Measurements from ENCODE around the gene UBE2QL1. TPM values are rescaled to one million over a fixed set of nuclear protein-coding genes. Genes with fewer than 3 reads are reported as not detected.

UBE2QL1 gene
- total and polyA plus RNA-seq, 2 of the 8 experiments (the other 6 are each of a cell fraction or from before 2014, with no cell fraction given) = 0.43 to 0.65 TPM

DNA sequence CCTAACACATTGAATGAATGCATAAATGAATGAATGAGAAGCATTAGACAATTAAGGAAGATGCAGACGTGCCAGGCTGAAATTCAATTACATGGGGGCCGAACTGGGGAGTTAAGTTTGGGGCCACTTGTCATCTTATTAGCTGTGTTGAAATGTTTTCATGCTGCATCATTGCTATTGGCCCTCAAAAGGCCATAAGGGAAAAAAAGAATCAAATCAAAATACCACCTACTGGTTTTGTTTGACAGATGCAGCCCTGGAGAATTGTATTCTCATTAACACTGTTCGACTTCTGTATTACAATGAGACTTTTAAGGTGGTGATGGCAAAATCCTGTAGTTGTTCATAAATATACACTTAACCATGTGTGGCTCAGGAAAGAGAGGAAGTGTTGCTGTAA lies 38.4 kb downstream of the UBE2QL1 start:
- Histone ChIP-seq H2BK20ac (ENCODE audit: low read length) (no peak overlapping the region), H3K9me3 (ENCODE audit: insufficient read depth in 2 of 2, low read depth in 1 of 2, low read length in 1 of 2) (no peaks in the 10 kb centered on the region), H3K9ac (replicated peaks in 1 of 4; ENCODE audit: extremely low read depth in 1 of 4, low read depth in 3 of 4, low read length in 3 of 4) (no peak overlapping the region), H3K4me2 (ENCODE audit: insufficient read depth in 1 of 2, low read depth in 2 of 2, low read length in 2 of 2) (no peak overlapping the region), H3K4ac (replicated peaks; ENCODE audit: insufficient read length, low read depth, low read length) (no peak overlapping the region), H3K4me3 (ENCODE audit: extremely low read depth in 1 of 4, insufficient read depth in 2 of 4, low read depth in 3 of 4, low read length in 4 of 4) (no peak overlapping the region), H3K23me2 (ENCODE audit: low read depth, low read length) (no peaks in the 10 kb centered on the region; the same call in 1 of the 2 replicates), H4K91ac (replicated peaks; ENCODE audit: insufficient read length, low read length) (no peak overlapping the region), H4K5ac (ENCODE audit: insufficient read length, low read depth, low read length) (no peak overlapping the region), H2BK120ac (replicated peaks; ENCODE audit: low read depth, low read length) (no peak overlapping the region), H3K18ac (ENCODE audit: extremely low read depth, low read length) (no peak overlapping the region), H3K27me3 (replicated peaks in 1 of 4; ENCODE audit: control insufficient read depth in 3 of 4, extremely low read depth in 1 of 4, insufficient read depth in 3 of 4, low read length in 3 of 4) (peaks cover under 1 to 10% (median 7%) of the 10 kb centered on the region in 4 experiments; a peak in 5 of 7 replicates), H4K20me1 (replicated peaks in 1 of 2; ENCODE audit: control insufficient read depth in 1 of 2, insufficient read depth in 2 of 2, low read length in 2 of 2) (peaks cover 0 to 1% of the 10 kb centered on the region in 2 experiments), H3K14ac (ENCODE audit: insufficient read length) (no peak overlapping the region), H4K8ac (ENCODE audit: extremely low read depth, insufficient read depth, low read length) (no peak overlapping the region), H3K23ac (ENCODE audit: insufficient read length) (no peak overlapping the region), H2BK5ac (ENCODE audit: low read depth, low read length) (no peak overlapping the region), H3K36me3 (ENCODE audit: control insufficient read depth in 2 of 4, insufficient read depth in 4 of 4, low read length in 3 of 4) (no peaks in the 10 kb centered on the region), H3K79me2 (ENCODE audit: control insufficient read depth in 1 of 2, insufficient read depth in 2 of 2, low read length in 2 of 2) (no peaks in the 10 kb centered on the region), H2AK5ac (ENCODE audit: low read depth, low read length) (0 out of 2 replicates have a peak overlapping the region, but pooled peaks have one; percentile 65), H3K27ac (ENCODE audit: low read depth, low read length) (no peak overlapping the region), H2BK12ac (ENCODE audit: low read depth, low read length) (no peak overlapping the region), H3K56ac (replicated peaks; ENCODE audit: insufficient read length, low read depth, low read length) (no peak overlapping the region), H3K4me1 (replicated peaks in 1 of 4; ENCODE audit: control insufficient read depth in 3 of 4, insufficient read depth in 4 of 4, low read length in 3 of 4) (peaks cover 8 to 13% (median 11%) of the 10 kb centered on the region in 4 experiments), H2AFZ (ENCODE audit: low read length) (no peak overlapping the region), H3K79me1 (ENCODE audit: low read depth, low read length) (no peaks in the 10 kb centered on the region), H2BK15ac (ENCODE audit: low read length) (no peak overlapping the region)
- CTCF ChIA-PET (ENCODE audit: partially characterized antibody) = interaction anchor here (0.6 kb wide), 1 partner anchor 98 kb away, joined by 3 read pairs; no protein-coding TSS in a partner anchor
- no peak for DNase-seq (ENCODE audit: low read depth in 1 of 2, low spot score in 2 of 2)
- POLR2A ChIA-PET (ENCODE audit: partially characterized antibody) = no interaction called here
- 92% methylated on average over 3 of the region's 3 CpGs; no CpG with 5 or more reads in 1 of the 2 experiments for WGBS, 2 experiments (ENCODE audit: extremely low coverage in 1 of 2, insufficient coverage in 1 of 2, insufficient read length in 1 of 2, insufficient replicate concordance in 2 of 2, low coverage in 1 of 2, low lambda C conversion rate in 2 of 2, missing lambda C conversion rate in 1 of 2)
- no peak for FAIRE-seq
- TF ChIP-seq BCL11A (IDR thresholded peaks at IDR 0.05; ENCODE audit: low read depth in 2 of 2, low read length in 2 of 2) (no peak), NRF1 (IDR thresholded peaks at IDR 0.05; ENCODE audit: low read depth, low read length) (no peak), EP300 (IDR thresholded peaks at IDR 0.05; ENCODE audit: borderline replicate concordance in 1 of 2, low read depth in 2 of 2, low read length in 2 of 2) (no peak), SP4 (IDR thresholded peaks at IDR 0.05; ENCODE audit: low read length) (no peak), CHD2 (IDR thresholded peaks at IDR 0.05; ENCODE audit: low read length) (no peak), POLR2A (IDR thresholded peaks at IDR 0.05; ENCODE audit: control extremely low read depth in 1 of 2, low read depth in 2 of 2, low read length in 2 of 2) (no peak), CTBP2 (IDR thresholded peaks at IDR 0.05; ENCODE audit: borderline replicate concordance, insufficient read depth, insufficient read length, low read length) (no peak), KDM4A (IDR thresholded peaks at IDR 0.05; ENCODE audit: low read depth, low read length, severe bottlenecking) (no peak), KDM5A (IDR thresholded peaks at IDR 0.05; ENCODE audit: low read length) (no peak), SRF (IDR thresholded peaks at IDR 0.05; ENCODE audit: low read depth, low read length) (no peak), ZNF274 (IDR thresholded peaks at IDR 0.05; ENCODE audit: borderline replicate concordance, extremely low read depth, low read length) (no peak), CBX5 (IDR thresholded peaks at IDR 0.05; ENCODE audit: low read depth, low read length) (no peak), FOSL1 (IDR thresholded peaks at IDR 0.05; ENCODE audit: insufficient read depth, low read depth, low read length) (no peak)
- TF ChIP-seq, protein P1, sequence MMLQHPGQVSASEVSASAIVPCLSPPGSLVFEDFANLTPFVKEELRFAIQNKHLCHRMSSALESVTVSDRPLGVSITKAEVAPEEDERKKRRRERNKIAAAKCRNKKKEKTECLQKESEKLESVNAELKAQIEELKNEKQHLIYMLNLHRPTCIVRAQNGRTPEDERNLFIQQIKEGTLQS (IDR thresholded peaks at IDR 0.05; ENCODE audit: insufficient read depth, low read depth, low read length) = no peak

Data from H1 (cell line).